Measurements from ENCODE around the gene CLTA. TPM values are rescaled to one million over a fixed set of nuclear protein-coding genes. Genes with fewer than 3 reads are reported as not detected.
A peak's percentile ranks its signal among the peaks of the same experiment; 100 is the strongest.

The CLTA gene
- polyA plus RNA-seq, 1 donor from 2014 or later = 420 TPM

GRCh38 chr9:36188212-36188611, 2.5 kb upstream of the CLTA start:
- H3F3A ChIP-seq (ENCODE audit: insufficient read depth, low read length, poor library complexity, severe bottlenecking) = no peaks in the 10 kb centered on the region
- H3K4me3 ChIP-seq (ENCODE audit: low read length) = no peak overlapping the region
- H4K20me1 ChIP-seq (ENCODE audit: insufficient read depth) = no peaks in the 10 kb centered on the region
- H3K4me2 ChIP-seq (ENCODE audit: low read length) = no peak overlapping the region
- H3K79me2 ChIP-seq (replicated peaks; ENCODE audit: insufficient read depth, low read length) = peaks cover 20% of the 10 kb centered on the region
- H3K36me3 ChIP-seq (ENCODE audit: insufficient read depth, low read length) = no peaks in the 10 kb centered on the region
- no peaks in the 10 kb centered on the region for H3K27me3 ChIP-seq (ENCODE audit: insufficient read depth, low read depth, low read length)
- H3K27ac ChIP-seq (ENCODE audit: low read length) = no peak overlapping the region
- H3K9me2 ChIP-seq (ENCODE audit: insufficient read depth, low read length) = no peaks in the 10 kb centered on the region
- TF ChIP-seq MXI1 (conservative IDR thresholded peaks at IDR 0.05; ENCODE audit: poor library complexity, severe bottlenecking) = no peak
- TF ChIP-seq EP300 (conservative IDR thresholded peaks at IDR 0.05; ENCODE audit: poor library complexity, severe bottlenecking) = no peak
- no peak for TF ChIP-seq EZH2 (IDR thresholded peaks at IDR 0.05; ENCODE audit: borderline replicate concordance, insufficient read depth, low read length, poor library complexity, severe bottlenecking)
- no peak for TF ChIP-seq SMC3 (conservative IDR thresholded peaks at IDR 0.05; ENCODE audit: poor library complexity)
- TF ChIP-seq REST (IDR thresholded peaks at IDR 0.05; ENCODE audit: borderline replicate concordance) = no peak
- no peak for TF ChIP-seq POLR2AphosphoS5 (IDR thresholded peaks at IDR 0.05)
- TF ChIP-seq RAD21 (conservative IDR thresholded peaks at IDR 0.05) = no peak
- no peak for TF ChIP-seq TAF1 (IDR thresholded peaks at IDR 0.05; ENCODE audit: low read depth)
- TF ChIP-seq CTCF (IDR thresholded peaks at IDR 0.05; ENCODE audit: poor library complexity, severe bottlenecking) = no peak
- no peaks in the 10 kb centered on the region for H3K9me3 ChIP-seq (ENCODE audit: low read length)
- H3K9ac ChIP-seq (ENCODE audit: low read length) = no peak overlapping the region
- no peak overlapping the region for H2AFZ ChIP-seq (ENCODE audit: low read depth, low read length)

- Histone ChIP-seq H3K79me2 (replicated peaks; ENCODE audit: insufficient read depth, low read length) (peaks cover 33% of the 10 kb centered on the region), H3F3A (ENCODE audit: insufficient read depth, low read length, poor library complexity, severe bottlenecking) (no peaks in the 10 kb centered on the region), H3K4me2 (ENCODE audit: low read length) (peak overlapping the region; percentile 67), H3K27me3 (ENCODE audit: insufficient read depth, low read depth, low read length) (no peaks in the 10 kb centered on the region), H3K4me3 (ENCODE audit: low read length) (peak overlapping the region; percentile 80), H3K9me3 (ENCODE audit: low read length) (no peaks in the 10 kb centered on the region), H3K9ac (ENCODE audit: low read length) (peak overlapping the region; percentile 79), H4K20me1 (ENCODE audit: insufficient read depth) (no peaks in the 10 kb centered on the region), H2AFZ (ENCODE audit: low read depth, low read length) (peak overlapping the region; percentile 78), H3K9me2 (ENCODE audit: insufficient read depth, low read length) (no peaks in the 10 kb centered on the region), H3K36me3 (ENCODE audit: insufficient read depth, low read length) (no peaks in the 10 kb centered on the region), H3K27ac (ENCODE audit: low read length) (peak overlapping the region; percentile 82)
- TF ChIP-seq POLR2AphosphoS5 (IDR thresholded peaks at IDR 0.05) (no peak), EP300 (conservative IDR thresholded peaks at IDR 0.05; ENCODE audit: poor library complexity, severe bottlenecking) (no peak), REST (IDR thresholded peaks at IDR 0.05; ENCODE audit: borderline replicate concordance) (no peak), EZH2 (IDR thresholded peaks at IDR 0.05; ENCODE audit: borderline replicate concordance, insufficient read depth, low read length, poor library complexity, severe bottlenecking) (no peak), RAD21 (conservative IDR thresholded peaks at IDR 0.05) (no peak), SMC3 (conservative IDR thresholded peaks at IDR 0.05; ENCODE audit: poor library complexity) (no peak), TAF1 (IDR thresholded peaks at IDR 0.05; ENCODE audit: low read depth) (no peak), MXI1 (conservative IDR thresholded peaks at IDR 0.05; ENCODE audit: poor library complexity, severe bottlenecking) (no peak), CTCF (IDR thresholded peaks at IDR 0.05; ENCODE audit: poor library complexity, severe bottlenecking) (no peak)
Measured at GRCh38 chr9:36189976-36190375, 745 bp upstream of the CLTA start.

All from neural cell (in vitro differentiated cells).